ENCODE results near the gene SIX1. TPM values are rescaled to one million over a fixed set of nuclear protein-coding genes. Genes with fewer than 3 reads are reported as not detected.

Gene SIX1
- total and polyA plus RNA-seq, 2 of the 13 experiments (the other 11 are each of a cell fraction or from before 2014, with no cell fraction given), result 1.7 to 6.5 TPM

DNA sequence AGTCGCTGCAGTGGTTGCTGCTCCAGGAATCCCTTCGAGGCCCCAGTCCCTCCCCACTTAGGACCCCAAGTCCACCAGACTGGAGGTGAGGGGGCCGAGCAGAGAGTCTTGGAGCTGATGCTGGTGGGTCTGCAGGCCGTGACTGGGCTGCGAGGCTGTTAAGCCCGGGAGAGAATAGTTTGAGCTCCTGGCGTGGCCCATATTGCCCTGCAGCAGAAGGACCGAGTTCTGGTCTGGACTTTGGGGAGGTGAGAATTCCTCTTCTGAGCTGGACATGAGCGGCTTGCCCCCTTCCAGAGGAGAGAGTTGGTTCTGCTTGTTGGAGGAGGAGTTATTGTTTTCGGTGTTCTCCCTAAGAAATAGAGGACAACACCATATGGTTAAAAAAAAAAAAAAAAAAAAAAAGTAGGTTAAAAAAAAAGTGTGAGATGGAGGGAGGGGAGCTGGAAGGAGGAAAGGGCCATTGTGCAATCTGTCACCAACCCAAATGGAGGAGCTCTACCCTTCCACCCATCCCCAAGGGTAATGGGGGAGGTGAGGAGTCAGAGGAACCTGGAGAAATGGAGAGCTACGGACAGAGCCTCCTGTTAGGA, 3.0 kb downstream of the SIX1 start:
- Histone ChIP-seq H4K20me1 (ENCODE audit: insufficient read depth, low read length) (no peaks in the 10 kb centered on the region), H3K27ac (ENCODE audit: extremely low read length, insufficient read depth, low read length) (no peak overlapping the region), H3K36me3 (replicated peaks in 1 of 2; ENCODE audit: control insufficient read depth in 1 of 2, insufficient read depth in 2 of 2, low read length in 2 of 2) (no peaks in the 10 kb centered on the region), H3K4me2 (ENCODE audit: low read depth, low read length) (peak overlapping the region; percentile 96), H3K27me3 (ENCODE audit: control insufficient read depth in 1 of 2, insufficient read depth in 2 of 2, low read length in 2 of 2) (no peaks in the 10 kb centered on the region; a peak in 2 of 5 replicates), H3K9me3 (ENCODE audit: low read length) (no peaks in the 10 kb centered on the region), H3K4me1 (ENCODE audit: insufficient read depth, low read length) (peaks cover 50% of the 10 kb centered on the region), H3K9ac (ENCODE audit: insufficient read depth, low read depth, low read length) (peak overlapping the region; percentile 69; the same call in 1 of the 2 replicates), H3K4me3 (replicated peaks in 1 of 3; ENCODE audit: insufficient read depth in 1 of 3, low read depth in 2 of 3, low read length in 3 of 3) (peak overlapping the region in 2 of 3 experiments; percentile 75 to 79; a peak in 5 of 6 replicates), H3K79me2 (ENCODE audit: insufficient read depth, low read length) (peaks cover 44% of the 10 kb centered on the region), H2AFZ (ENCODE audit: low read length) (no peak overlapping the region)
- POLR2A ChIA-PET, result no interaction called here
- TF ChIP-seq KDM5A (IDR thresholded peaks at IDR 0.05; ENCODE audit: borderline replicate concordance, low read length), result no peak
- TF ChIP-seq ZNF563 (CRISPR knock-in tag; IDR thresholded peaks at IDR 0.05), result no peak
- TF ChIP-seq, protein P1, sequence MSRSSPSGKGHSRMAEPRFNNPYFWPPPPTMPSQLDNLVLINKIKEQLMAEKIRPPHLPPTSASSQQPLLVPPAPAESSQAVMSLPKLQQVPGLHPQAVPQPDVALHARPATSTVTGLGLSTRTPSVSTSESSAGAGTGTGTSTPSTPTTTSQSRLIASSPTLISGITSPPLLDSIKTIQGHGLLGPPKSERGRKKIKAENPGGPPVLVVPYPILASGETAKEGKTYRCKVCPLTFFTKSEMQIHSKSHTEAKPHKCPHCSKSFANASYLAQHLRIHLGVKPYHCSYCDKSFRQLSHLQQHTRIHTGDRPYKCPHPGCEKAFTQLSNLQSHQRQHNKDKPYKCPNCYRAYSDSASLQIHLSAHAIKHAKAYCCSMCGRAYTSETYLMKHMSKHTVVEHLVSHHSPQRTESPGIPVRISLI (CRISPR knock-in tag; IDR thresholded peaks at IDR 0.05; ENCODE audit: borderline replicate concordance), result peak; percentile 52; the same call in 1 of the 2 replicates
- no peak for TF ChIP-seq NFE2 (CRISPR knock-in tag; IDR thresholded peaks at IDR 0.05)
- TF ChIP-seq CEBPG (CRISPR knock-in tag; IDR thresholded peaks at IDR 0.05), result peak; percentile 19; the same call in 1 of the 2 replicates
- no peak for TF ChIP-seq CBX2 (IDR thresholded peaks at IDR 0.05; ENCODE audit: low read depth, low read length)
- no peak for TF ChIP-seq CBX2 (CRISPR knock-in tag; IDR thresholded peaks at IDR 0.05; ENCODE audit: low read depth)
- TF ChIP-seq CEBPB (IDR thresholded peaks at IDR 0.05; ENCODE audit: borderline replicate concordance, low read depth, low read length), result 0 out of 2 replicates have a peak, but pooled peaks have one; percentile 11
- CTCF ChIA-PET (ENCODE audit: low intra/inter-chr PET ratio, low total read pairs), result no interaction called here
- FAIRE-seq (no peak), ATAC-seq (no peak), DNase-seq (ENCODE audit: low spot score) (no peak)
- WGBS (ENCODE audit: low lambda C conversion rate), result 87% methylated on average over 11 of the region's 11 CpGs
- in situ Hi-C loops (cut with HindIII; ENCODE audit: extremely low pct_ligation_motif_present, low pct_unique_long_range_greater_than_20kb) (no loop called here), intact Hi-C loops (cut with micrococcal nuclease; ENCODE audit: unreplicated experiment) (loop anchor here (2.0 to 5.0 kb wide), 3 partner anchors 171 to 381 kb away; partner anchors contain the start of genes SLC38A6 and TRMT5)
- no TSS peak for BruUV-seq (replicated peaks)
